ENCODE data around the gene MEGF11.

Gene MEGF11

GRCh38 chr15:65971741-65971995, 281.9 kb downstream of the MEGF11 start:
- Histone ChIP-seq H3K9ac (ENCODE audit: low read length) (no peak overlapping the region), H3K4me2 (ENCODE audit: low read length) (no peak overlapping the region), H3K9me3 (ENCODE audit: low read length) (no peaks in the 10 kb centered on the region), H3K27me3 (ENCODE audit: insufficient read depth, low read length) (no peaks in the 10 kb centered on the region), H3K9me2 (ENCODE audit: low read depth, low read length) (no peaks in the 10 kb centered on the region), H3F3A (ENCODE audit: insufficient read depth, low read length) (no peaks in the 10 kb centered on the region), H2AFZ (ENCODE audit: low read length) (no peak overlapping the region), H3K27ac (ENCODE audit: low read depth, low read length, poor library complexity, severe bottlenecking) (no peak overlapping the region), H3K79me2 (ENCODE audit: insufficient read depth, low read length) (no peaks in the 10 kb centered on the region), H3K4me1 (ENCODE audit: insufficient read depth, low read length, severe bottlenecking) (no peaks in the 10 kb centered on the region), H4K20me1 (ENCODE audit: insufficient read depth, low read length) (no peaks in the 10 kb centered on the region), H3K4me3 (ENCODE audit: low read depth, low read length, poor library complexity, severe bottlenecking) (no peak overlapping the region), H3K36me3 (ENCODE audit: insufficient read depth, low read length) (peaks cover 25% of the 10 kb centered on the region)
- no peak for TF ChIP-seq CTCF (IDR thresholded peaks at IDR 0.05; ENCODE audit: low read length)
- no peak for TF ChIP-seq EZH2 (IDR thresholded peaks at IDR 0.05; ENCODE audit: borderline replicate concordance, low read length)

GRCh38 chr15:65970937-65971740, 282.4 kb downstream of the MEGF11 start:
- H3K27me3 ChIP-seq (ENCODE audit: insufficient read depth, low read length) = no peaks in the 10 kb centered on the region
- H3F3A ChIP-seq (ENCODE audit: insufficient read depth, low read length) = no peaks in the 10 kb centered on the region
- no peak overlapping the region for H3K4me2 ChIP-seq (ENCODE audit: low read length)
- H4K20me1 ChIP-seq (ENCODE audit: insufficient read depth, low read length) = no peaks in the 10 kb centered on the region
- no peak overlapping the region for H3K27ac ChIP-seq (ENCODE audit: low read depth, low read length, poor library complexity, severe bottlenecking)
- H3K36me3 ChIP-seq (ENCODE audit: insufficient read depth, low read length) = peaks cover 20% of the 10 kb centered on the region
- no peak for TF ChIP-seq CTCF (IDR thresholded peaks at IDR 0.05; ENCODE audit: low read length)
- no peak for TF ChIP-seq EZH2 (IDR thresholded peaks at IDR 0.05; ENCODE audit: borderline replicate concordance, low read length)
- H3K4me3 ChIP-seq (ENCODE audit: low read depth, low read length, poor library complexity, severe bottlenecking) = no peak overlapping the region
- no peaks in the 10 kb centered on the region for H3K9me3 ChIP-seq (ENCODE audit: low read length)
- no peak overlapping the region for H2AFZ ChIP-seq (ENCODE audit: low read length)
- no peaks in the 10 kb centered on the region for H3K4me1 ChIP-seq (ENCODE audit: insufficient read depth, low read length, severe bottlenecking)
- H3K9ac ChIP-seq (ENCODE audit: low read length) = no peak overlapping the region
- H3K9me2 ChIP-seq (ENCODE audit: low read depth, low read length) = no peaks in the 10 kb centered on the region
- H3K79me2 ChIP-seq (ENCODE audit: insufficient read depth, low read length) = no peaks in the 10 kb centered on the region

- H3K27ac ChIP-seq (ENCODE audit: low read depth, low read length, poor library complexity, severe bottlenecking) = no peak overlapping the region
- no peaks in the 10 kb centered on the region for H3F3A ChIP-seq (ENCODE audit: insufficient read depth, low read length)
- TF ChIP-seq CTCF (IDR thresholded peaks at IDR 0.05; ENCODE audit: low read length) (no peak), EZH2 (IDR thresholded peaks at IDR 0.05; ENCODE audit: borderline replicate concordance, low read length) (no peak)
- H3K4me3 ChIP-seq (ENCODE audit: low read depth, low read length, poor library complexity, severe bottlenecking) = no peak overlapping the region
- no peak overlapping the region for H2AFZ ChIP-seq (ENCODE audit: low read length)
- peaks cover 21% of the 10 kb centered on the region for H3K36me3 ChIP-seq (ENCODE audit: insufficient read depth, low read length)
- H3K9ac ChIP-seq (ENCODE audit: low read length) = no peak overlapping the region
- H3K9me2 ChIP-seq (ENCODE audit: low read depth, low read length) = no peaks in the 10 kb centered on the region
- no peaks in the 10 kb centered on the region for H3K9me3 ChIP-seq (ENCODE audit: low read length)
- no peaks in the 10 kb centered on the region for H3K27me3 ChIP-seq (ENCODE audit: insufficient read depth, low read length)
- H3K4me1 ChIP-seq (ENCODE audit: insufficient read depth, low read length, severe bottlenecking) = no peaks in the 10 kb centered on the region
- no peak overlapping the region for H3K4me2 ChIP-seq (ENCODE audit: low read length)
- no peaks in the 10 kb centered on the region for H3K79me2 ChIP-seq (ENCODE audit: insufficient read depth, low read length)
- H4K20me1 ChIP-seq (ENCODE audit: insufficient read depth, low read length) = no peaks in the 10 kb centered on the region
Observed at GRCh38 chr15:65969865-65970816, 283.4 kb downstream of the MEGF11 start.
